ENCODE data around the gene ZBTB8A. TPM values are rescaled to one million over a fixed set of nuclear protein-coding genes. Genes with fewer than 3 reads are reported as not detected.

The ZBTB8A gene
- total RNA-seq, 1 donor from 2014 or later = 10.4 TPM

DNA sequence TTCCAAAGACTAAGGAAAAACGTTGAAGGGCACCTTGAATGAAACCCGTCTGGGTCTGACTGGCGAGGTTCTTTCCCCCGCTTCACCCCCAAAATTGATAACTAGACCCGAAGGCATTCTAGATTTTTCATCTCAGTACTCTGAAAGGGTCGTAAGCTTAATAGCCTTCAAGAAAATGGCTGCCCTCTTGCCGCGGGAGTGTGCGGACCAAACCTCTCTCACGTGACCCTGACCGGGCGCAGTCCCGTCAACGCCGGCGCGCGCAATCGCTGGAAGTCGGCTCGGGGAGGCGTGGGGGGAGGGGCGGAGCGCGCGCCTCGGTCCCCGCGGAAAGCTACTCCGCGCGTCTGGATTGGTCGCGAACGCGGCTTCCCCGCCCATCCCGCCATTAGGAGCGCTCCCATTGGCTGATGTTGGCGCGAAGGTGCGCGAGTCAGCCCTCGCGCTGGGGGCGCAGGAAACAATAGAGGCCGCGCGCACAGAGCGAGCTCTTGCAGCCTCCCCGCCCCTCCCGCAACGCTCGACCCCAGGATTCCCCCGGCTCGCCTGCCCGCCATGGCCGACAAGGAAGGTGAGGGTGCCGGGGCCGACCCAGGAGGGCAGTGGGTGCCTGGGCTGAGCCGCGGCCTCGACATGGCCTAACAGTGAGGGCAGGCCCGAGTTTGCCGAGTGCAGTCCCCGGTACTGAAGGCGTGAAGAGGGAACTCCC lies 111.7 kb downstream of the ZBTB8A start, which contains the start of gene RBBP4:
Gene RBBP4 (plus strand): TSS at position 457 of the 709 bp plus-strand sequence. CDS start 99 bp downstream, at position 556.
- peak within 1 kb of the TSS; percentile 94 to 98 (median 97) for H3K9ac ChIP-seq (ENCODE audit: low read depth in 1 of 3, low read length in 3 of 3)
- H3K9me3 ChIP-seq (ENCODE audit: control insufficient read depth in 3 of 3, low read length in 3 of 3) = no peaks in the 10 kb centered on the region
- peak within 1 kb of the TSS; percentile 100 for H3K27ac ChIP-seq (ENCODE audit: low read depth, low read length)
- peaks cover 19 to 29% (median 24%) of the 10 kb centered on the region in 3 donors for H3K4me1 ChIP-seq (ENCODE audit: control insufficient read depth in 3 of 3, insufficient read depth in 3 of 3, low read length in 3 of 3)
- H3K36me3 ChIP-seq (ENCODE audit: control insufficient read depth in 3 of 3, insufficient read depth in 3 of 3, low read length in 3 of 3) = peaks cover 11 to 26% (median 21%) of the 10 kb centered on the region in 3 donors
- no peaks in the 10 kb centered on the region for H3K27me3 ChIP-seq (ENCODE audit: control insufficient read depth in 3 of 3, insufficient read depth in 3 of 3, low read length in 3 of 3)
- peak within 1 kb of the TSS; percentile 92 to 100 (median 92) for H3K4me3 ChIP-seq (ENCODE audit: low read length in 3 of 3)

DNA sequence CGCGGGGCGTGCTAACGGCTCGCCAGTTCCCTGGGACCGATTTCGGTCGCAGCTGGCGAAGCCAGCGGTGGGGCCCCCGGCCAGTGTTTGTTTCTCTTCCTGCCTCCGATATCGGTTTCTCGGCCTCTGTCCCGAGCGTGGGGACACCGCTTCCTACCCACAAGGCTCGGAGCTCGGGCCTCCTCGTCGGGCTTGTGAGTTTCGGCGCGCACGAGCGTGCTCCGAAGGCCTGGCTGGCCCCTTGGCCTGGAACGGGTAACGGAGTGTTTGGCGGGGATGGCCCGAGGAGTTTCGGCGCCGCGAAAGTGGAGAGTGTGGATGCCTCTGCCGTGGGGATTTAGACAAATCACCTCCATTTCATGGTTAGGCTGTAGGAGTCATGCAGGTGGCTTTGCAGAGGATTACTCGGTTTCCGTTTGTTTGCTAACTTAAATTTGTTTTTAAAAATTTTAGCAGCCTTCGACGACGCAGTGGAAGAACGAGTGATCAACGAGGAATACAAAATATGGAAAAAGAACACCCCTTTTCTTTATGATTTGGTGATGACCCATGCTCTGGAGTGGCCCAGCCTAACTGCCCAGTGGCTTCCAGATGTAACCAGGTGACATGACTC lies 112.3 kb downstream of the ZBTB8A start:
- Histone ChIP-seq H3K27me3 (ENCODE audit: control insufficient read depth in 3 of 3, insufficient read depth in 3 of 3, low read length in 3 of 3) (no peaks in the 10 kb centered on the region), H3K9me3 (ENCODE audit: control insufficient read depth in 3 of 3, low read length in 3 of 3) (no peaks in the 10 kb centered on the region), H3K4me3 (ENCODE audit: low read length in 3 of 3) (peak overlapping the region; percentile 87 to 92 (median 92)), H3K27ac (ENCODE audit: low read depth, low read length) (peak overlapping the region; percentile 100), H3K36me3 (ENCODE audit: control insufficient read depth in 3 of 3, insufficient read depth in 3 of 3, low read length in 3 of 3) (peaks cover 11 to 29% (median 21%) of the 10 kb centered on the region in 3 donors), H3K4me1 (ENCODE audit: control insufficient read depth in 3 of 3, insufficient read depth in 3 of 3, low read length in 3 of 3) (peaks cover 19 to 28% (median 24%) of the 10 kb centered on the region in 3 donors), H3K9ac (ENCODE audit: low read depth in 1 of 3, low read length in 3 of 3) (peak overlapping the region; percentile 92 to 97 (median 94))

GRCh38 chr1:32652244-32652962 lies 113.2 kb downstream of the ZBTB8A start:
- peak overlapping the region in 2 of 3 donors; percentile 92 to 94 for H3K9ac ChIP-seq (ENCODE audit: low read depth in 1 of 3, low read length in 3 of 3)
- no peak overlapping the region for H3K27ac ChIP-seq (ENCODE audit: low read depth, low read length)
- peaks cover 19 to 28% (median 24%) of the 10 kb centered on the region in 3 donors for H3K4me1 ChIP-seq (ENCODE audit: control insufficient read depth in 3 of 3, insufficient read depth in 3 of 3, low read length in 3 of 3)

More at GRCh38 chr1:32652244-32652962, 113.2 kb downstream of the ZBTB8A start:
- Histone ChIP-seq H3K9me3 (ENCODE audit: control insufficient read depth in 3 of 3, low read length in 3 of 3) (no peaks in the 10 kb centered on the region), H3K27me3 (ENCODE audit: control insufficient read depth in 3 of 3, insufficient read depth in 3 of 3, low read length in 3 of 3) (no peaks in the 10 kb centered on the region), H3K36me3 (ENCODE audit: control insufficient read depth in 3 of 3, insufficient read depth in 3 of 3, low read length in 3 of 3) (peaks cover 14 to 36% (median 29%) of the 10 kb centered on the region in 3 donors), H3K4me3 (ENCODE audit: low read length in 3 of 3) (peak overlapping the region in 2 of 3 donors; percentile 87 to 92)

Small RNA genes within 50 kb of the gene (small RNA-seq; reads per million reads assigned to genes)
- not detected for gene RF00019

Other genes starting within 250 kb of the ZBTB8A start
- 37.6 TPM for gene HDAC1, start 247.3 kb upstream of the ZBTB8A start, total RNA-seq
- gene MARCKSL1, start 203.2 kb upstream of the ZBTB8A start, total RNA-seq = 31.8 TPM
- 1.0 TPM for gene FAM229A, start 176.9 kb upstream of the ZBTB8A start, total RNA-seq
- gene TSSK3, start 176.9 kb upstream of the ZBTB8A start, total RNA-seq = 1.0 TPM
- 37.1 TPM for gene BSDC1, start 145.0 kb upstream of the ZBTB8A start, total RNA-seq
- gene ZBTB8B, start 74.4 kb upstream of the ZBTB8A start, total RNA-seq = under 0.01 TPM
- gene ZBTB8OS, start 111.1 kb downstream of the ZBTB8A start, total RNA-seq = 15.7 TPM
- gene RBBP4, start 111.8 kb downstream of the ZBTB8A start, total RNA-seq = 104 TPM
- 38.6 TPM for gene SYNC, start 163.3 kb downstream of the ZBTB8A start, total RNA-seq